Mesendoderm (in vitro differentiated cells): Measurements from ENCODE around the gene TECTB.

Experiments
- DNase-seq: peaks from one replicate; pipeline ENCODE4 v3.0.0; 2013
- H2AK5ac ChIP-seq: 2 replicates; pipeline ENCODE4 v1.6.1; 2013; ENCODE audit warnings: low read length, inconsistent platforms
- H2BK120ac ChIP-seq: 2 replicates; pipeline ENCODE4 v1.6.1; 2013; ENCODE audit warnings: low read depth, mild to moderate bottlenecking, low read length, moderate library complexity, mixed read lengths
- H2BK15ac ChIP-seq: replicated peaks from 2 replicates; pipeline ENCODE4 v1.6.1; 2013; ENCODE audit warnings: low read depth, mild to moderate bottlenecking, moderate library complexity
- H2BK5ac ChIP-seq: 2 replicates; pipeline ENCODE4 v1.6.1; 2013; ENCODE audit warnings: low read length, inconsistent platforms
- H3K18ac ChIP-seq: 2 replicates; pipeline ENCODE4 v1.6.1; 2013; ENCODE audit warnings: mild to moderate bottlenecking, low read length, mixed read lengths
- H3K23ac ChIP-seq: one replicate; pipeline ENCODE4 v1.6.1; 2013; ENCODE audit warnings: low read length
- H3K27ac ChIP-seq: 2 replicates; pipeline ENCODE4 v1.5.1; 2013; ENCODE audit warnings: low read depth, mild to moderate bottlenecking, inconsistent platforms, low read length, moderate library complexity
- H3K27me3 ChIP-seq: 2 replicates; pipeline ENCODE4 v1.6.1; 2013; ENCODE audit warnings: low read length, control low read depth, mild to moderate bottlenecking, inconsistent platforms; ENCODE audit not compliant: insufficient read depth, poor library complexity
- H3K36me3 ChIP-seq: 2 replicates; pipeline ENCODE4 v1.6.1; 2013; ENCODE audit warnings: low read length, inconsistent platforms; ENCODE audit not compliant: control insufficient read depth, insufficient read depth
- H3K4ac ChIP-seq: one replicate; pipeline ENCODE4 v1.6.1; 2013; ENCODE audit warnings: low read depth, mild to moderate bottlenecking, low read length, moderate library complexity
- H3K4me1 ChIP-seq: 2 replicates; pipeline ENCODE4 v1.6.1; 2013; ENCODE audit warnings: low read depth, low read length, inconsistent platforms; ENCODE audit not compliant: control insufficient read depth
- H3K4me2 ChIP-seq: 2 replicates; pipeline ENCODE4 v1.6.1; 2013; ENCODE audit warnings: low read length
- H3K4me3 ChIP-seq: 2 replicates; pipeline ENCODE4 v1.5.1; 2013; ENCODE audit warnings: mild to moderate bottlenecking, low read length
- H3K56ac ChIP-seq: one replicate; pipeline ENCODE4 v1.6.1; 2013; ENCODE audit warnings: low read length
- H3K79me1 ChIP-seq: 2 replicates; pipeline ENCODE4 v1.6.1; 2013; ENCODE audit warnings: low read length, inconsistent platforms
- H3K79me2 ChIP-seq: 2 replicates; pipeline ENCODE4 v1.6.1; 2013; ENCODE audit warnings: mild to moderate bottlenecking, low read length; ENCODE audit not compliant: control insufficient read depth, insufficient read depth
- H3K9ac ChIP-seq: 2 replicates; pipeline ENCODE4 v1.6.1; 2013; ENCODE audit warnings: low read length, inconsistent platforms
- H4K5ac ChIP-seq: one replicate; pipeline ENCODE4 v1.6.1; 2013; ENCODE audit warnings: low read length
- H4K8ac ChIP-seq: one replicate; pipeline ENCODE4 v1.6.1; 2013; ENCODE audit warnings: low read depth, mild to moderate bottlenecking, control low read depth, low read length, moderate library complexity
- WGBS: extraction: QIAGEN DNeasy Blood & Tissue Kit; methylation state at CpG from one replicate; pipeline ENCODE4 v1.1.7; 2013; ENCODE audit warnings: low lambda C conversion rate, missing lambda C conversion rate; ENCODE audit not compliant: insufficient coverage; ENCODE audit errors: extremely low coverage; 5-methylcytosine and 5-hydroxymethylcytosine counted together

Gene TECTB

GRCh38 chr10:112311481-112311880 is 28.3 kb downstream of the TECTB start:
- no peak overlapping the region for H3K4ac ChIP-seq
- H3K27me3 ChIP-seq, result no peaks in the 10 kb centered on the region
- H3K4me2 ChIP-seq, result no peak overlapping the region
- no peak overlapping the region for H3K23ac ChIP-seq
- H4K8ac ChIP-seq, result no peak overlapping the region
- H3K79me1 ChIP-seq, result no peaks in the 10 kb centered on the region
- no peak overlapping the region for H4K5ac ChIP-seq
- H3K36me3 ChIP-seq, result no peaks in the 10 kb centered on the region
- no peak overlapping the region for H2BK120ac ChIP-seq
- H3K9ac ChIP-seq, result no peak overlapping the region
- H3K27ac ChIP-seq, result no peak overlapping the region
- no peak overlapping the region for H2BK15ac ChIP-seq
- no peak overlapping the region for H2BK5ac ChIP-seq
- no peak for DNase-seq
- no peaks in the 10 kb centered on the region for H3K79me2 ChIP-seq
- no peak overlapping the region for H3K18ac ChIP-seq
- no peak overlapping the region for H3K56ac ChIP-seq
- H2AK5ac ChIP-seq, result no peak overlapping the region
- H3K4me3 ChIP-seq, result no peak overlapping the region
- peaks cover 4% of the 10 kb centered on the region for H3K4me1 ChIP-seq
- WGBS, result no CpG with 5 or more reads among the region's 3 CpGs

DNA sequence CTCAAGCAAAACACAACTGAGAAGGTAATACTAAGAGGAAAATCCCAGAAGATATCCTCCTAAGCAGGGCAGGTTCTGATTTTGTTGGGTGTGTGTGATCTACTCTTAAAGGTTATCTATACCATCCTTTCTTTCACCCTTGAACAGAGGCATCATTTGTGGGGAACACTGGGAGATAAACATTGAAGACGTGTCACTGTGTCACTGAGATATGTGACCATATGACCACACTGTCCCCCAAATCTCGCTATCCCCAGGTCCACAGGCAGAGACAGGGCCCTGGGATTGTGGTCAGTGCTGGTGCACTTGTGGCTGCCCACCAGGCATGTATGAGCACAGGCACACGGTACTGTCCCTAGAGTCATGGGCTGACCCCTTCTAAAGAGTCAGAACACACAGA is 30.0 kb downstream of the TECTB start:
- no peak overlapping the region for H4K5ac ChIP-seq
- H3K23ac ChIP-seq, result no peak overlapping the region
- no peak overlapping the region for H3K9ac ChIP-seq
- no peak overlapping the region for H2BK15ac ChIP-seq
- no peak overlapping the region for H3K4me3 ChIP-seq
- H3K36me3 ChIP-seq, result no peaks in the 10 kb centered on the region
- no peak overlapping the region for H3K4me2 ChIP-seq
- no peak overlapping the region for H2AK5ac ChIP-seq
- no peaks in the 10 kb centered on the region for H3K79me2 ChIP-seq
- H3K4ac ChIP-seq, result no peak overlapping the region
- H3K27ac ChIP-seq, result no peak overlapping the region
- no peak overlapping the region for H2BK5ac ChIP-seq
- H3K18ac ChIP-seq, result no peak overlapping the region
- no peak for DNase-seq
- H3K56ac ChIP-seq, result no peak overlapping the region
- no peaks in the 10 kb centered on the region for H3K27me3 ChIP-seq
- no peak overlapping the region for H4K8ac ChIP-seq
- WGBS, result no CpG with 5 or more reads among the region's 3 CpGs
- no peaks in the 10 kb centered on the region for H3K79me1 ChIP-seq
- no peaks in the 10 kb centered on the region for H3K4me1 ChIP-seq
- no peak overlapping the region for H2BK120ac ChIP-seq

DNA sequence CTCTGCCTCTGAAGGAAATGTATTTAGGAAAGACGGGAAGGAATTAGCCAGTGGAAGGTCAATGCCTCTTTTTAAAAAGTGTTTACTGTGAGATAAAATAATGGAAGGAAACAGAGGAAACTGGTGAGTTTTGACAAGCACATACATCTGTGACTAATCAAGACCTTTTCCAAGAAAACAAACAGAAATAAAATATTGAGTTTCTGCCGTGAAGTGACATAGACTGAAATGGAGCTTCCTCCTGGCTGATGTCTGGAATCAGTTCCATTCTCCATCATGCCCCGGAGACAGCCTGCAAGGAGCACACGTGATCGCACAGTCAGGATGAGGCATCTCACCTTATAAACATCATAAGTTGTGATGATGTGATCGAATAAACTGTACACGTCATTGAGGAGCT is 30.7 kb downstream of the TECTB start:
- no peak overlapping the region for H2BK5ac ChIP-seq
- no peak overlapping the region for H3K4me3 ChIP-seq
- H3K18ac ChIP-seq, result no peak overlapping the region
- H3K9ac ChIP-seq, result no peak overlapping the region
- no peaks in the 10 kb centered on the region for H3K27me3 ChIP-seq
- no CpG with 5 or more reads among the region's 7 CpGs for WGBS
- no peaks in the 10 kb centered on the region for H3K36me3 ChIP-seq
- no peak overlapping the region for H2AK5ac ChIP-seq
- H3K79me1 ChIP-seq, result no peaks in the 10 kb centered on the region
- H3K79me2 ChIP-seq, result no peaks in the 10 kb centered on the region
- no peak overlapping the region for H3K27ac ChIP-seq
- H4K5ac ChIP-seq, result no peak overlapping the region
- H3K4ac ChIP-seq, result no peak overlapping the region
- no peak overlapping the region for H3K23ac ChIP-seq
- no peaks in the 10 kb centered on the region for H3K4me1 ChIP-seq
- H3K4me2 ChIP-seq, result no peak overlapping the region
- H2BK120ac ChIP-seq, result no peak overlapping the region
- H3K56ac ChIP-seq, result peak overlapping the region; percentile 15
- H4K8ac ChIP-seq, result no peak overlapping the region
- DNase-seq, result no peak
- no peak overlapping the region for H2BK15ac ChIP-seq

GRCh38 chr10:112314822-112315474 is 31.7 kb downstream of the TECTB start:
- Histone ChIP-seq H3K23ac (no peak overlapping the region), H3K9ac (no peak overlapping the region), H3K4me1 (no peaks in the 10 kb centered on the region), H3K79me1 (no peaks in the 10 kb centered on the region), H4K8ac (no peak overlapping the region), H3K79me2 (no peaks in the 10 kb centered on the region), H3K56ac (no peak overlapping the region), H2AK5ac (no peak overlapping the region), H3K27ac (no peak overlapping the region), H4K5ac (no peak overlapping the region), H3K4me3 (no peak overlapping the region), H3K36me3 (no peaks in the 10 kb centered on the region), H2BK5ac (no peak overlapping the region), H3K18ac (no peak overlapping the region), H2BK120ac (no peak overlapping the region), H3K4me2 (no peak overlapping the region), H3K4ac (no peak overlapping the region), H2BK15ac (no peak overlapping the region), H3K27me3 (no peaks in the 10 kb centered on the region)
- DNase-seq, result peak; percentile 62
- no CpG with 5 or more reads among the region's 10 CpGs for WGBS

DNA sequence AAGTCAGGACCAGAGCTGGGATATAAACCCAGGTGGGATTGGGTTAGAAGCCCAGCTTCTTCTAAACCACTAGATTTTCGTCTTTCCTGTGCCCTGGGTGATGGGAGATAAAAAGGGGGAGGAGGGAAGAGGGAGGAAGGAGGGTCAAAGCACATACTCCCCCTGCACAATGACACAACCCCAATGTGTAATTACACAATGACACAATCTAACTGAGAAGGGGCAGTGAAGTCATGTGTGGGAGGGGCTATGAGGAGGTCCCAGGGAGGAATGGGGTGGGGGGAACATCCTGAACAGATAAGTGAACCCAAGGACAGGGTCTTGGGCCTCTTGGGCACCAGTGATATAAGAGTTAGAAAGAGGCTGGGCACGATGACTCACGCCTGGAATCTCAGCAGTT is 44.5 kb downstream of the TECTB start:
- Histone ChIP-seq H2AK5ac (no peak overlapping the region), H4K5ac (no peak overlapping the region), H3K4ac (no peak overlapping the region), H3K4me1 (no peaks in the 10 kb centered on the region), H3K18ac (no peak overlapping the region), H3K9ac (no peak overlapping the region), H3K4me3 (no peak overlapping the region), H2BK15ac (no peak overlapping the region), H2BK120ac (no peak overlapping the region), H3K23ac (no peak overlapping the region), H3K27me3 (no peaks in the 10 kb centered on the region), H3K27ac (no peak overlapping the region), H3K56ac (no peak overlapping the region), H4K8ac (no peak overlapping the region), H3K36me3 (no peaks in the 10 kb centered on the region), H3K79me1 (no peaks in the 10 kb centered on the region), H3K79me2 (no peaks in the 10 kb centered on the region), H2BK5ac (no peak overlapping the region), H3K4me2 (no peak overlapping the region)
- DNase-seq, result no peak
- no CpG with 5 or more reads among the region's 3 CpGs for WGBS

DNA sequence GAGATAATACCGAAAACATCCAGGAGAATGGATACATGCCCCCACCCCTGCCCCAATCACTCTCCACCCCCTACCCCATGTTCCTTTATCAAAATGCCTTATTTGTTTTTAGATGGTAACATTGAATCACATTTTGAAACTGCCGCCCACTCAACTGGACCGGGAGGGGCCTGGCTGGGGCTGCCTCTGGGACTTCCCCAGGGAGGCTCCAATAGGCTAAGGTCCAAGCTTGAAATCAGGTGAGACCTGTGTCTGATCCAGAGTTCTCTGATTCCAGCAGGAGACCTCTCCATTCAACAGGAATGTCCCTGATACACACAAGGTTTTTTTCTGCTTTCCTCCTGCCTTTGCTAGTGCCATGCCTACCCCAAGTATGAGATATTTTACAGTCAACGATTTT is 47.0 kb downstream of the TECTB start:
- H3K79me2 ChIP-seq, result no peaks in the 10 kb centered on the region
- no peak overlapping the region for H3K9ac ChIP-seq
- H3K79me1 ChIP-seq, result no peaks in the 10 kb centered on the region
- no CpG with 5 or more reads among the region's 4 CpGs for WGBS
- H2AK5ac ChIP-seq, result no peak overlapping the region
- H3K4me1 ChIP-seq, result no peaks in the 10 kb centered on the region
- no peak overlapping the region for H2BK5ac ChIP-seq
- H3K27me3 ChIP-seq, result no peaks in the 10 kb centered on the region
- no peak overlapping the region for H4K8ac ChIP-seq
- no peak overlapping the region for H3K23ac ChIP-seq
- no peak overlapping the region for H3K56ac ChIP-seq
- H3K4ac ChIP-seq, result no peak overlapping the region
- H2BK15ac ChIP-seq, result no peak overlapping the region
- no peak overlapping the region for H2BK120ac ChIP-seq
- no peak overlapping the region for H3K4me3 ChIP-seq
- H3K36me3 ChIP-seq, result no peaks in the 10 kb centered on the region
- no peak overlapping the region for H3K18ac ChIP-seq
- H3K27ac ChIP-seq, result no peak overlapping the region
- no peak overlapping the region for H3K4me2 ChIP-seq
- no peak overlapping the region for H4K5ac ChIP-seq
- no peak for DNase-seq
